ENCODE data around the gene ZNF593.

GRCh38 chr1:26158908-26159742, 10.6 kb upstream of the ZNF593 start, which contains the start of gene FAM110D:
- no peak for TF ChIP-seq CTCF (IDR thresholded peaks at IDR 0.05)
- no peak for TF ChIP-seq EP300 (IDR thresholded peaks at IDR 0.05)

Measured in stomach (tissue), 4 donors.